HepG2 (cell line): Measurements from ENCODE around the gene IKZF3. TPM values are rescaled to one million over a fixed set of nuclear protein-coding genes. Genes with fewer than 3 reads are reported as not detected.
A peak's percentile ranks its signal among the peaks of the same experiment; 100 is the strongest.

Experiments
- CHD4 ChIP-seq: fragments of 200-600 bp; sonication (generic); IDR thresholded peaks from 2 replicates; pipeline ENCODE4 v1.7.0; 2017; ENCODE audit warnings: mild to moderate bottlenecking, low read length, borderline replicate concordance
- DMTF1 ChIP-seq: sonication (generic); formaldehyde crosslinking; IDR thresholded peaks from 2 replicates; pipeline ENCODE4 v1.4.0; 2020; ENCODE audit warnings: mild to moderate bottlenecking, missing genetic modification reagents
- ELF1 ChIP-seq: sonication (generic); formaldehyde crosslinking; IDR thresholded peaks from 2 replicates; pipeline ENCODE4 v1.4.0; 2020; ENCODE audit warnings: missing genetic modification reagents
- FOSL2 ChIP-seq: sonication (generic); formaldehyde crosslinking; IDR thresholded peaks from 2 replicates; pipeline ENCODE4 v1.4.0; 2020; ENCODE audit warnings: missing genetic modification reagents
- HINFP ChIP-seq: sonication (generic); formaldehyde crosslinking; IDR thresholded peaks from 2 replicates; pipeline ENCODE4 v1.4.0; 2020; ENCODE audit warnings: low read depth, mild to moderate bottlenecking, missing genetic modification reagents
- REXO4 ChIP-seq: sonication (generic); formaldehyde crosslinking; IDR thresholded peaks from 2 replicates; pipeline ENCODE4 v1.8.0; 2022; ENCODE audit warnings: missing genetic modification reagents, mild to moderate bottlenecking, borderline replicate concordance
- SP1 ChIP-seq, 2 experiments: fragments of 450-650 bp in 1 of 2; sonication (generic) in 1 of 2; formaldehyde crosslinking in 1 of 2; IDR thresholded peaks; 2 replicates each; pipeline versions ENCODE4 v1.4.0 to v1.6.1; 2016 to 2020; ENCODE audit warnings: missing genetic modification reagents in 1 of 2
- TFDP2 ChIP-seq: sonication (generic); formaldehyde crosslinking; IDR thresholded peaks from 2 replicates; pipeline ENCODE4 v1.4.0; 2020; ENCODE audit warnings: missing genetic modification reagents
- TRIM24 ChIP-seq: sonication (generic); formaldehyde crosslinking; IDR thresholded peaks from 2 replicates; pipeline ENCODE4 v1.8.0; 2022; ENCODE audit warnings: mild to moderate bottlenecking, missing genetic modification reagents
- USF2 ChIP-seq, 2 experiments: sonication (generic) in 1 of 2; formaldehyde crosslinking in 1 of 2; IDR thresholded peaks; 2 replicates each; pipeline versions ENCODE4 v1.5.1 to v1.6.1; 2011 to 2020; ENCODE audit warnings: borderline replicate concordance in 1 of 2, low read depth in 1 of 2, low read length in 1 of 2, mild to moderate bottlenecking in 1 of 2, missing genetic modification reagents in 1 of 2, moderate library complexity in 1 of 2
- ZBTB37 ChIP-seq: sonication (generic); formaldehyde crosslinking; IDR thresholded peaks from 2 replicates; pipeline ENCODE4 v1.4.0; 2020; ENCODE audit warnings: mild to moderate bottlenecking, missing genetic modification reagents
- ZNF569 ChIP-seq: sonication (generic); formaldehyde crosslinking; IDR thresholded peaks from 2 replicates; pipeline ENCODE4 v1.5.0; 2020; ENCODE audit warnings: mild to moderate bottlenecking, missing genetic modification reagents, moderate library complexity, borderline replicate concordance
- ZNF678 ChIP-seq: sonication (generic); formaldehyde crosslinking; IDR thresholded peaks from 2 replicates; pipeline ENCODE4 v1.4.0; 2020; ENCODE audit warnings: mild to moderate bottlenecking, missing genetic modification reagents
- polyA plus RNA-seq, 8 experiments: library from polyadenylated mRNA; depleted of rRNA in 3 of 8; stranded (reverse) in 7 of 8; unstranded in 1 of 8; fragments of >200 nt; fragmentation: Illumina TruSeq in 4 of 8; extraction: Trizol in 4 of 8; gene quantifications; 2 replicates each; pipeline versions ENCODE4 v1.2.1 to v1.2.3, GENCODE V29; 2011 to 2016; ENCODE audit warnings: low read depth in 4 of 8, missing spikeins in 1 of 8, mixed read lengths in 1 of 8; ENCODE audit not compliant: insufficient read depth in 1 of 8
- total RNA-seq, 5 experiments: library from RNA; depleted of rRNA; stranded (reverse); fragments of >200 nt; fragmentation: Illumina TruSeq; extraction: Trizol; gene quantifications; 2 replicates each; pipeline ENCODE4 v1.2.3, GENCODE V29; 2016; ENCODE audit warnings: low read depth in 1 of 5
- TF ChIP-seq, protein P1 (sequence below): sonication (generic); formaldehyde crosslinking; IDR thresholded peaks from 2 replicates; pipeline ENCODE4 v1.4.0; 2020; ENCODE audit warnings: low read depth, mild to moderate bottlenecking, missing genetic modification reagents

IKZF3 gene
- total and polyA plus RNA-seq, 2 of the 13 experiments (the other 11 are each of a cell fraction or from before 2014, with no cell fraction given), result not detected

DNA sequence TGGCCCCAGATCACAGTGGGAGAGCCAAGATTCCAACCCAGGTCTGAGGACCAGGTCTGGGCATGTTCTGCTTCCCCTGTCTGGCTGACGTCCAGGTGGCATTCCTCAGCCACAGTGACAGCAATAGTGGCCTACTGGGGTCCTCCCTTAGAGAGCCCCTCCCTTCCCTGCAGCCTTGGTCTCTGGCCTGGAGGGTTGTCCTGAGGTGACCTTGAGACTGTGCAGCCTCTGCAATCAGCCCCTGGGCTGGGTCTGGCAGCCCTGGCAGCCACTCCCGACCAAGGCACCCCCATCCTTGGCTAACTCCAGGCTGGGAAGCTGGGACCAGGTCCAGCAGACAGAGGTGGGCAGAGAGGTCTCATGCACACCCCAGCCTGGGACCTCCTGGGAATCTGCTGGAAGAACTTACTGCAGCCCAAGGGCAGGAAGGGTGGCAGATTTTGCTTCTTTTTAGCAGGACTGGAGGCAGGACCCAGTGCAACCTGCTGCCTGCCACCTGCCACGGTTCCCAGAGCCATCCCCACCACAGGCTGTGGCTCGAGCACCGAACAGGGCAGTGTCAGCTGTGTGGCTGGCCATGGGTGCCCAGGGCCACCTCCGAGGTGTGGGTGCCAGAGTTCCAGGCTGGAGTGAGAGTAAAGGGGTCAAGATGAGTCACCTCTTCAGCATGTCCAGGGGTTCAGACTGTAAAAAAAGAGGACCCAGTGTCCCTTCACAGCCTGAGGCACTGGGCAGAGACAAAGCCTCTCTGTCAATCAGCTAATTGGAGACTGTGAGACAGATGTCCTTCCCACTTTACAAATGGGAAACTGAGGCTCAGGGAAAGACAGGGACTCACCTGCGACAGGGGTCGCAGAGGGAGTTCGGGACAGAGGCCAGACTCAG is 113.7 kb downstream of the IKZF3 start (continued):
- TF ChIP-seq, protein P1, sequence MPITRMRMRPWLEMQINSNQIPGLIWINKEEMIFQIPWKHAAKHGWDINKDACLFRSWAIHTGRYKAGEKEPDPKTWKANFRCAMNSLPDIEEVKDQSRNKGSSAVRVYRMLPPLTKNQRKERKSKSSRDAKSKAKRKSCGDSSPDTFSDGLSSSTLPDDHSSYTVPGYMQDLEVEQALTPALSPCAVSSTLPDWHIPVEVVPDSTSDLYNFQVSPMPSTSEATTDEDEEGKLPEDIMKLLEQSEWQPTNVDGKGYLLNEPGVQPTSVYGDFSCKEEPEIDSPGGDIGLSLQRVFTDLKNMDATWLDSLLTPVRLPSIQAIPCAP, result no peak
- peak; percentile 86 for TF ChIP-seq FOSL2 (CRISPR knock-in tag)
- no peak for TF ChIP-seq ZNF569
- no peak for TF ChIP-seq DMTF1
- TF ChIP-seq HINFP (CRISPR knock-in tag), result peak; percentile 49; the same call in 1 of the 2 replicates
- no peak for TF ChIP-seq USF2 (IDR thresholded peaks at IDR 0.05; ENCODE audit: low read depth, low read length)
- TF ChIP-seq USF2 (CRISPR knock-in tag; IDR thresholded peaks at IDR 0.05; ENCODE audit: borderline replicate concordance), result no peak
- TF ChIP-seq TRIM24 (CRISPR knock-in tag), result no peak
- no peak for TF ChIP-seq TFDP2 (CRISPR knock-in tag)
- TF ChIP-seq REXO4 (CRISPR knock-in tag), result no peak
- TF ChIP-seq SP1 (IDR thresholded peaks at IDR 0.05), result no peak
- peak; percentile 10; the same call in 1 of the 2 replicates for TF ChIP-seq SP1 (CRISPR knock-in tag; IDR thresholded peaks at IDR 0.05)
- TF ChIP-seq ZNF678 (CRISPR knock-in tag), result no peak
- TF ChIP-seq ZBTB37 (CRISPR knock-in tag), result no peak; the same call in 1 of the 2 replicates
- no peak for TF ChIP-seq ELF1 (CRISPR knock-in tag)
- no peak for TF ChIP-seq CHD4
